ENCODE results near the gene CLEC11A.

DNA sequence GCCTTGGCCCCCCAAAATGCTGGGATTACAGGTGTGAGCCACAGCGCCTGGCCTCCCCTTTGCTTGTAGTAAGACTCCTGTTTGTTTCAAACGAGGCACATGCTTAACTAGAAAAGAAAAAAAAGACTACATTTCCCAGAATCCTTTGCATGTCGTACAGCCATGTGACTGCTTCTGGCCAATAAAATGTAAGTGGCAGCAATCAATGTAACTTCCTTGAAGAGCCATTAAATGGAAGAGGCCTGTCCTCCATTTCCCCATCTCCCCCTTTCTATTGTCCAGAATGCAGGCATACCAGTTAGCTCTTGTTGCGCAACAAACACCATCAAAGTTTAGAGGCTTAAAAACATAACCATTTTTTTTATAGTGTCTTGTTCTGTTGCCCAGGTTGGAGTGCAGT is 36.7 kb downstream of the CLEC11A start:
- TF ChIP-seq, protein P1, sequence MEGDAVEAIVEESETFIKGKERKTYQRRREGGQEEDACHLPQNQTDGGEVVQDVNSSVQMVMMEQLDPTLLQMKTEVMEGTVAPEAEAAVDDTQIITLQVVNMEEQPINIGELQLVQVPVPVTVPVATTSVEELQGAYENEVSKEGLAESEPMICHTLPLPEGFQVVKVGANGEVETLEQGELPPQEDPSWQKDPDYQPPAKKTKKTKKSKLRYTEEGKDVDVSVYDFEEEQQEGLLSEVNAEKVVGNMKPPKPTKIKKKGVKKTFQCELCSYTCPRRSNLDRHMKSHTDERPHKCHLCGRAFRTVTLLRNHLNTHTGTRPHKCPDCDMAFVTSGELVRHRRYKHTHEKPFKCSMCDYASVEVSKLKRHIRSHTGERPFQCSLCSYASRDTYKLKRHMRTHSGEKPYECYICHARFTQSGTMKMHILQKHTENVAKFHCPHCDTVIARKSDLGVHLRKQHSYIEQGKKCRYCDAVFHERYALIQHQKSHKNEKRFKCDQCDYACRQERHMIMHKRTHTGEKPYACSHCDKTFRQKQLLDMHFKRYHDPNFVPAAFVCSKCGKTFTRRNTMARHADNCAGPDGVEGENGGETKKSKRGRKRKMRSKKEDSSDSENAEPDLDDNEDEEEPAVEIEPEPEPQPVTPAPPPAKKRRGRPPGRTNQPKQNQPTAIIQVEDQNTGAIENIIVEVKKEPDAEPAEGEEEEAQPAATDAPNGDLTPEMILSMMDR (IDR thresholded peaks at IDR 0.05 in 2 of 3, conservative IDR thresholded peaks at IDR 0.05 in 1 of 3; ENCODE audit: control insufficient read depth in 2 of 3, extremely low read depth in 1 of 3, insufficient read depth in 1 of 3, low read depth in 3 of 3, low read length in 3 of 3): no peak
- TF ChIP-seq, protein P2, sequence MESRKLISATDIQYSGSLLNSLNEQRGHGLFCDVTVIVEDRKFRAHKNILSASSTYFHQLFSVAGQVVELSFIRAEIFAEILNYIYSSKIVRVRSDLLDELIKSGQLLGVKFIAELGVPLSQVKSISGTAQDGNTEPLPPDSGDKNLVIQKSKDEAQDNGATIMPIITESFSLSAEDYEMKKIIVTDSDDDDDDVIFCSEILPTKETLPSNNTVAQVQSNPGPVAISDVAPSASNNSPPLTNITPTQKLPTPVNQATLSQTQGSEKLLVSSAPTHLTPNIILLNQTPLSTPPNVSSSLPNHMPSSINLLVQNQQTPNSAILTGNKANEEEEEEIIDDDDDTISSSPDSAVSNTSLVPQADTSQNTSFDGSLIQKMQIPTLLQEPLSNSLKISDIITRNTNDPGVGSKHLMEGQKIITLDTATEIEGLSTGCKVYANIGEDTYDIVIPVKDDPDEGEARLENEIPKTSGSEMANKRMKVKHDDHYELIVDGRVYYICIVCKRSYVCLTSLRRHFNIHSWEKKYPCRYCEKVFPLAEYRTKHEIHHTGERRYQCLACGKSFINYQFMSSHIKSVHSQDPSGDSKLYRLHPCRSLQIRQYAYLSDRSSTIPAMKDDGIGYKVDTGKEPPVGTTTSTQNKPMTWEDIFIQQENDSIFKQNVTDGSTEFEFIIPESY (IDR thresholded peaks at IDR 0.05): no peak
- TF ChIP-seq, protein P3, sequence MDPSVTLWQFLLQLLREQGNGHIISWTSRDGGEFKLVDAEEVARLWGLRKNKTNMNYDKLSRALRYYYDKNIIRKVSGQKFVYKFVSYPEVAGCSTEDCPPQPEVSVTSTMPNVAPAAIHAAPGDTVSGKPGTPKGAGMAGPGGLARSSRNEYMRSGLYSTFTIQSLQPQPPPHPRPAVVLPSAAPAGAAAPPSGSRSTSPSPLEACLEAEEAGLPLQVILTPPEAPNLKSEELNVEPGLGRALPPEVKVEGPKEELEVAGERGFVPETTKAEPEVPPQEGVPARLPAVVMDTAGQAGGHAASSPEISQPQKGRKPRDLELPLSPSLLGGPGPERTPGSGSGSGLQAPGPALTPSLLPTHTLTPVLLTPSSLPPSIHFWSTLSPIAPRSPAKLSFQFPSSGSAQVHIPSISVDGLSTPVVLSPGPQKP (IDR thresholded peaks at IDR 0.05; ENCODE audit: low read depth, low read length): no peak
- no peak for TF ChIP-seq EP300 (IDR thresholded peaks at IDR 0.05; ENCODE audit: borderline replicate concordance in 1 of 2, control insufficient read depth in 1 of 2, low read depth in 2 of 2, low read length in 2 of 2)
- TF ChIP-seq POLR2AphosphoS5 (IDR thresholded peaks at IDR 0.05; ENCODE audit: low read length): no peak
- TF ChIP-seq, protein P4, sequence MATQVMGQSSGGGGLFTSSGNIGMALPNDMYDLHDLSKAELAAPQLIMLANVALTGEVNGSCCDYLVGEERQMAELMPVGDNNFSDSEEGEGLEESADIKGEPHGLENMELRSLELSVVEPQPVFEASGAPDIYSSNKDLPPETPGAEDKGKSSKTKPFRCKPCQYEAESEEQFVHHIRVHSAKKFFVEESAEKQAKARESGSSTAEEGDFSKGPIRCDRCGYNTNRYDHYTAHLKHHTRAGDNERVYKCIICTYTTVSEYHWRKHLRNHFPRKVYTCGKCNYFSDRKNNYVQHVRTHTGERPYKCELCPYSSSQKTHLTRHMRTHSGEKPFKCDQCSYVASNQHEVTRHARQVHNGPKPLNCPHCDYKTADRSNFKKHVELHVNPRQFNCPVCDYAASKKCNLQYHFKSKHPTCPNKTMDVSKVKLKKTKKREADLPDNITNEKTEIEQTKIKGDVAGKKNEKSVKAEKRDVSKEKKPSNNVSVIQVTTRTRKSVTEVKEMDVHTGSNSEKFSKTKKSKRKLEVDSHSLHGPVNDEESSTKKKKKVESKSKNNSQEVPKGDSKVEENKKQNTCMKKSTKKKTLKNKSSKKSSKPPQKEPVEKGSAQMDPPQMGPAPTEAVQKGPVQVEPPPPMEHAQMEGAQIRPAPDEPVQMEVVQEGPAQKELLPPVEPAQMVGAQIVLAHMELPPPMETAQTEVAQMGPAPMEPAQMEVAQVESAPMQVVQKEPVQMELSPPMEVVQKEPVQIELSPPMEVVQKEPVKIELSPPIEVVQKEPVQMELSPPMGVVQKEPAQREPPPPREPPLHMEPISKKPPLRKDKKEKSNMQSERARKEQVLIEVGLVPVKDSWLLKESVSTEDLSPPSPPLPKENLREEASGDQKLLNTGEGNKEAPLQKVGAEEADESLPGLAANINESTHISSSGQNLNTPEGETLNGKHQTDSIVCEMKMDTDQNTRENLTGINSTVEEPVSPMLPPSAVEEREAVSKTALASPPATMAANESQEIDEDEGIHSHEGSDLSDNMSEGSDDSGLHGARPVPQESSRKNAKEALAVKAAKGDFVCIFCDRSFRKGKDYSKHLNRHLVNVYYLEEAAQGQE (IDR thresholded peaks at IDR 0.05; ENCODE audit: low read depth, low read length): no peak
- TF ChIP-seq, protein P5, sequence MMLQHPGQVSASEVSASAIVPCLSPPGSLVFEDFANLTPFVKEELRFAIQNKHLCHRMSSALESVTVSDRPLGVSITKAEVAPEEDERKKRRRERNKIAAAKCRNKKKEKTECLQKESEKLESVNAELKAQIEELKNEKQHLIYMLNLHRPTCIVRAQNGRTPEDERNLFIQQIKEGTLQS (IDR thresholded peaks at IDR 0.05; ENCODE audit: borderline replicate concordance, extremely low read depth, low read depth, low read length): peak; percentile 48; the same call in 1 of the 2 replicates
- TF ChIP-seq TCF7 (IDR thresholded peaks at IDR 0.05; ENCODE audit: borderline replicate concordance): no peak
- TF ChIP-seq, protein P6, sequence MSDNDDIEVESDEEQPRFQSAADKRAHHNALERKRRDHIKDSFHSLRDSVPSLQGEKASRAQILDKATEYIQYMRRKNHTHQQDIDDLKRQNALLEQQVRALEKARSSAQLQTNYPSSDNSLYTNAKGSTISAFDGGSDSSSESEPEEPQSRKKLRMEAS (IDR thresholded peaks at IDR 0.05; ENCODE audit: low read depth, low read length): no peak
